ENCODE data around the gene COX4I1. TPM values are rescaled to one million over a fixed set of nuclear protein-coding genes. Genes with fewer than 3 reads are reported as not detected.
A peak's percentile ranks its signal among the peaks of the same experiment; 100 is the strongest.

Gene COX4I1
- total RNA-seq, 1 donor from 2014 or later: 459 TPM

GRCh38 chr16:85821390-85822135, 22.1 kb downstream of the COX4I1 start:
- Mint-ChIP-seq H3K4me3 (ENCODE audit: unreplicated experiment) (no peak overlapping the region), H3K27me3 (ENCODE audit: low read depth, unreplicated experiment) (peaks cover 46% of the 10 kb centered on the region), H3K4me1 (ENCODE audit: low read depth, unreplicated experiment) (no peaks in the 10 kb centered on the region), H3K36me3 (ENCODE audit: low read depth, unreplicated experiment) (peaks cover 1% of the 10 kb centered on the region), H3K9me3 (ENCODE audit: unreplicated experiment) (peaks cover 2% of the 10 kb centered on the region), H3K27ac (ENCODE audit: unreplicated experiment) (no peak overlapping the region)
- H3K27me3 ChIP-seq (ENCODE audit: insufficient read depth, low read length): peaks cover 14% of the 10 kb centered on the region
- H3K79me2 ChIP-seq (ENCODE audit: insufficient read depth, low read length): no peaks in the 10 kb centered on the region
- H3K4me3 ChIP-seq (ENCODE audit: insufficient read depth, low read depth, low read length): no peak overlapping the region
- no peak for FAIRE-seq
- no peak overlapping the region for H2AFZ ChIP-seq (ENCODE audit: low read depth, low read length)
- no peak overlapping the region for H3K4me2 ChIP-seq (ENCODE audit: low read length)
- H3K27ac ChIP-seq (ENCODE audit: low read depth, low read length): no peak overlapping the region
- no peaks in the 10 kb centered on the region for H3K4me1 ChIP-seq (ENCODE audit: insufficient read depth, low read length)
- DNase-seq (ENCODE audit: low read depth): peak; percentile 44
- no peaks in the 10 kb centered on the region for H3K36me3 ChIP-seq (ENCODE audit: insufficient read depth, low read length)
- H4K20me1 ChIP-seq (ENCODE audit: insufficient read depth, low read length): no peaks in the 10 kb centered on the region
- no peak overlapping the region for H3K9ac ChIP-seq (ENCODE audit: low read length)
- H3K9me3 ChIP-seq (ENCODE audit: insufficient read depth, low read depth, low read length): no peaks in the 10 kb centered on the region
- TF ChIP-seq, protein P1, sequence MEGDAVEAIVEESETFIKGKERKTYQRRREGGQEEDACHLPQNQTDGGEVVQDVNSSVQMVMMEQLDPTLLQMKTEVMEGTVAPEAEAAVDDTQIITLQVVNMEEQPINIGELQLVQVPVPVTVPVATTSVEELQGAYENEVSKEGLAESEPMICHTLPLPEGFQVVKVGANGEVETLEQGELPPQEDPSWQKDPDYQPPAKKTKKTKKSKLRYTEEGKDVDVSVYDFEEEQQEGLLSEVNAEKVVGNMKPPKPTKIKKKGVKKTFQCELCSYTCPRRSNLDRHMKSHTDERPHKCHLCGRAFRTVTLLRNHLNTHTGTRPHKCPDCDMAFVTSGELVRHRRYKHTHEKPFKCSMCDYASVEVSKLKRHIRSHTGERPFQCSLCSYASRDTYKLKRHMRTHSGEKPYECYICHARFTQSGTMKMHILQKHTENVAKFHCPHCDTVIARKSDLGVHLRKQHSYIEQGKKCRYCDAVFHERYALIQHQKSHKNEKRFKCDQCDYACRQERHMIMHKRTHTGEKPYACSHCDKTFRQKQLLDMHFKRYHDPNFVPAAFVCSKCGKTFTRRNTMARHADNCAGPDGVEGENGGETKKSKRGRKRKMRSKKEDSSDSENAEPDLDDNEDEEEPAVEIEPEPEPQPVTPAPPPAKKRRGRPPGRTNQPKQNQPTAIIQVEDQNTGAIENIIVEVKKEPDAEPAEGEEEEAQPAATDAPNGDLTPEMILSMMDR (IDR thresholded peaks at IDR 0.05; ENCODE audit: insufficient read depth, low read depth, low read length): peak; percentile 72
- no peak for TF ChIP-seq EZH2 (IDR thresholded peaks at IDR 0.05; ENCODE audit: insufficient read depth, low read length)

DNA sequence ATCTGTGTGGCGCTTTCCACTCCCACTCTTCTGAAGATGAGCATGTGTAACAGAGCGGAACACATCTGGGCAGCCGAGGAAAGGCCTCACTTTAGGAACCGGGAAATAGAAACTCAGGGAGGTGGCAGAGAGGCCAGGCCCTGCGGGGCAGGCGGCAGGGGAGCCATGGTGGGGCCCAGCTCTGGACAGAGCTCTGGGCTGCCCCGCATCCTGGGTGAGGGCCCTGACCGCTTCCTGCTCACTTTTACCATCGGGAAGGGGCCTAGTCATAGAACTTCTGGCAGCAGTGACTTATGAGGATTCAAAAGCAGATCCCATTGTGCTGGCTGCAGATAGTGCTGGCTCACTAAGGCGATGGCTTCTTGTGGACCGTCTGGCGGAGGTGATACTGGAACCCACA, 22.6 kb downstream of the COX4I1 start:
- H3K9me3 ChIP-seq (ENCODE audit: insufficient read depth, low read depth, low read length): no peaks in the 10 kb centered on the region
- FAIRE-seq: no peak

More for the DNA sequence above, 22.6 kb downstream of the COX4I1 start:
- Histone ChIP-seq H3K4me2 (ENCODE audit: low read length) (no peak overlapping the region), H3K79me2 (ENCODE audit: insufficient read depth, low read length) (no peaks in the 10 kb centered on the region), H3K4me1 (ENCODE audit: insufficient read depth, low read length) (no peaks in the 10 kb centered on the region), H3K27me3 (ENCODE audit: insufficient read depth, low read length) (peaks cover 14% of the 10 kb centered on the region), H4K20me1 (ENCODE audit: insufficient read depth, low read length) (no peaks in the 10 kb centered on the region), H2AFZ (ENCODE audit: low read depth, low read length) (no peak overlapping the region), H3K27ac (ENCODE audit: low read depth, low read length) (no peak overlapping the region), H3K36me3 (ENCODE audit: insufficient read depth, low read length) (no peaks in the 10 kb centered on the region), H3K9ac (ENCODE audit: low read length) (no peak overlapping the region), H3K4me3 (ENCODE audit: insufficient read depth, low read depth, low read length) (no peak overlapping the region)
- Mint-ChIP-seq H3K27ac (ENCODE audit: unreplicated experiment) (no peak overlapping the region), H3K27me3 (ENCODE audit: low read depth, unreplicated experiment) (peaks cover 49% of the 10 kb centered on the region), H3K36me3 (ENCODE audit: low read depth, unreplicated experiment) (peaks cover 1% of the 10 kb centered on the region), H3K9me3 (ENCODE audit: unreplicated experiment) (peaks cover 2% of the 10 kb centered on the region), H3K4me3 (ENCODE audit: unreplicated experiment) (no peak overlapping the region), H3K4me1 (ENCODE audit: low read depth, unreplicated experiment) (no peaks in the 10 kb centered on the region)
- no peak for TF ChIP-seq EZH2 (IDR thresholded peaks at IDR 0.05; ENCODE audit: insufficient read depth, low read length)
- TF ChIP-seq, protein P1 (IDR thresholded peaks at IDR 0.05; ENCODE audit: insufficient read depth, low read depth, low read length): no peak
- no peak for DNase-seq (ENCODE audit: low read depth)

Measured in astrocyte (in vitro differentiated cells and primary cell).